DMS114 treated with DMSO at 0.1 percent for 48 hours (cell line): Measurements from ENCODE around the gene GNRH2.
"Not testable (repeated sequence)": the region's sequence is repeated elsewhere in the genome, so short reads cannot be mapped to it uniquely, and the experiment has no call there.

Experiments used
- DNase-seq: peaks from one replicate; lab custom pipeline; 2025; ENCODE audit not compliant: unreplicated experiment; lab: John Stamatoyannopoulos, UW

The GNRH2 gene

DNA sequence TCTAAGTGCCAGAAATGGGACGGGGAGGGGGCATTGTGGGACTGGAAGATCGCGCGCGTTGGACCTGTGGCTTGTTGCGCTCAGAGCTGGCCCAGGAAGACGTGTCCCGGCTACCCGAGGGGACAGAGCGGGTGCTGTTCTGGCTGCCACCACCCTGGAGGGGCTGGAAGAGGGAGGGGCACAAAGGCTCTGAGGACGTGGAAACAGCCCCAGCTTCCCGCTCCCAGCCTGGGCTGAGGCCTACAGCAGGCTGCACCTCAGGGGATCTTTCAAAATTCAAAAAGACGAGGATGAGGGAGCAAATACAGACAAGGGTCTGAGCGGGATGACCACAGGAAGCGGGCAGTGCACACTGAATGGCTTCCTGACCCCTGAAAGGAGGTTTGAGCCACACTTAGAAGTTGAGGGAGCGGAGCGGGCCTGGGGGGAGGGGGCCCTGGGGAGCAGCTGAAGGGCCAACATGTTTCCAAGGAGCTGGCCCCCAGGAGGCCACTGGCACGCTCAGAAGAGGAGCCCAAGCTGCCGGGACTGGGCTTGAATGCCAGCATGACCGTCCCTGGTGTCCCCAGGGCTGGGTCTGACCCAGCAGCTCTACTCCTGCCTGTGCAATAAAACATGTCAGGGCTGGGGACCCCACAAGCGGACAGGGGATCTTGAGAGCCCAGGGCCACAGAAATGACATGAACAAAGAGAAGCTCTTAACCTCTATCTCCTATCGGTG, 29.3 kb downstream of the GNRH2 start:
- DNase-seq = no peak

DNA sequence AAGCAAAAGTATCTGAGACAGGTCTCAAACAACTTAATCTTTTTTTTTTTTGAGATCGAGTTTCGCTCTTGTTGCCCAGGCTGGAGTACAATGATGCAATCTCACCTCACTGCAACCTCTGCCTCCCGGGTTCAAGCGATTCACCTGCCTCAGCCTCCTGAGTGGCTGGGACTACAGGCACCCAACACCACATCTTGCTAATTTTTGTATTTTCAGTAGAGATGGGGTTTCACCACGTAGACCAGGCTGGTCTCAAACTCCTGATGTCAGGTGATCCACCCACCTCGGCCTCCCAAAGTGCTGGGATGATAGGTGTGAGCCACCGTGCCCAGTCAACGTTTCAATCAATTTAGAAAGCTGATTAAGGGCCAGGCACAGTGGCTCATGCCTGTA, 29.8 kb downstream of the GNRH2 start:
- not testable (repeated sequence) for DNase-seq

DNA sequence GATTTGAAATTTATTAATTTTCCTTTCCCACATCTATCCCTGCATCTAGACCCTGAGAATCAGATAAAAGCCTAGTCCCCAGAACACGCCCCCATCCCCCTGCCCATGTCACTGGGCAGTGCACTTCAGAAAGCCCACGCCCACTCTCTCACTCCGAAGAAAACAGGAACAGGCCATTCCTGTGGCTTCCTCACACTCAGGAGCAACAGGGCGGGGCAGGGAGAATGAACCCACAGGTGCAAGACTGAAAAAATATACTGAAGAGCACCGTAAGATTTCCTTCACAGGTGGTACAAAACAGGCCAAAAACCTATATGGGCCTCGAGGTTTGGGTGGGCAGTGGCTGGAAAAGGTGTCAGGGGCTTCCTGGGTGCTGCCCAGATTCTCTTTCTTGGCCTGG, 31.4 kb downstream of the GNRH2 start:
- no peak for DNase-seq

DNA sequence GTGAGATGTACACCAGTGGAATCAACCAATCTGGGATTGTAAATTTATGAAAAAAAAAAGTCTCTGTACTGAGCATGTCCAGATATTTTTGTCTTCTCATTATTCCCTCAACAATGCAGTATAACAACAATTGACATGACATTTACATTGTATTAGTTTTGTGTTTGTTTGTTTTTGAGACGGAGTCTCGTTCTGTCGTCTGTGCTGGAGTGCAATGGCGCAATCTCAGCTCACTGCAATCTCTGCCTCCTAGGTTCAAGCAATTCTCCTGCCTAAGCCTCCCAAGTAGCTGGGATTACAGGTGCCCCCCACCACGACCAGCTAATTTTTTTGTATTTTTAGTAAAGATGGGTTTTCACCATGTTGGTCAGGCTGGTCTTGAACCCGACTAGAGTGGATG, 31.9 kb downstream of the GNRH2 start:
- DNase-seq = not testable (repeated sequence)

DNA sequence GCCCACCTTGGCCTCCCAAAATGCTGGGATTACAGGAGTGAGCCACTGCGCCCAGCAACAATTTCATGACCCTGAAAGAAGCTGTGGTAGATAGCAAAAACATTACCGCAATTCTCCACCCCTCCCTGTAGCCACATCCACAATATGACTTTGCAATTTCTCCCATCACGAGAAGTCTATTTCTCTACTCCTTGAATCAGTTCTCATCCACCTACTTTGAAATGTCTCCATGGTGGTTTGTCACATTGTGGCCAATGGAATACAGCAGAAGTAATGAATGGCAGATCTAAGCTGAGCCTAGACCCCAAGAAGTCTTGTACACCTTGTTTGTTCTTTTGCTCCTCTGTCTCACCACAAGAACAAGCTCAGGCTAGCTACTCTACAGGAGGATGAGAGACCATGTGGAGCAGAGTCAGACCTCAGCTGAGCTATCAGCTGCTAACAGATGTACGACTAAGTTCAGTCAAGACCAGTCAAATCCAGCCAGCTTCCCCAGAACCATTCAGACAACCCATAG, 34.3 kb downstream of the GNRH2 start:
- DNase-seq = no peak

DNA sequence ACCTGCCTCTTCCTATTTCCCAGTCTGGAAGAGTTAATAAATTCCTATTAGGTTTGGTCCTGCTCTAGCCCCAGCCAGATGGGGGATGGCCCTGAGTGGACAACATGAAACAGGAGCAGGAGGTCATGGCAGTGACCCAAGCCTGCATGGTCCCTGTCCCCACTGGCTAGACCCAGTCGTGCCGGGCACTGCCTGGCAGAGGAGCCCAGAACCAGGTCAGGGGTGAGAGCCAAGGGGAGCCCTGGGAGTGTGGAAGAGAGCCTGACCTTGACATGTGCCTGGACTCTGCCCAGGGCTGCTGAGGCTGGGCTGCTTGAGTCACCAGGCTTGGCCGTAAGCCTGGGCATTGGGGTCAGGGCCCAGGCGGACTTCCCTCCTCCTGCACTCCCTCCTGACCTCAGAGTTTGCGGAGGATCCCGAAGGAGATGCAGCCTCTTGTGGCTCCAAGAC, 37.5 kb downstream of the GNRH2 start:
- no peak for DNase-seq

DNA sequence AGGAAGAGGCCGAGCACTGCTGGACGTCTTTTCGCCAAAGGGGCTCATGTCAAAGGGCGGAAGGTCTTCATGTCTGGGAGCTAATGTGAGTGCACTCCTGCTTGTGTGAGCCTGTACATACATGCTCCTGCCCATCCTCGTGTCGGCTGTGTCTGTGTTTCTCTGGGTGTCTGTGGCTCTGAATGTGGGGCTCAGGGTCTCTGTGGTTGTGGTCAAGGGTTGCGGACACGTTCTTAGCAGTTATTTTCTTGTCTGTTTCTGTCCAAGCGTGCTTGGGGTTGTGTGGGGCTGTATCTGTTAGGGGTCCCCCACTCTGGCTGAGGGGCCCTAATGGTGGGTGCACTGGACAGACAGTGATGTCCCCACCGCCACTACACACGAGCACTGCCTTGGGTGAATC, 38.2 kb downstream of the GNRH2 start:
- no peak for DNase-seq

DNA sequence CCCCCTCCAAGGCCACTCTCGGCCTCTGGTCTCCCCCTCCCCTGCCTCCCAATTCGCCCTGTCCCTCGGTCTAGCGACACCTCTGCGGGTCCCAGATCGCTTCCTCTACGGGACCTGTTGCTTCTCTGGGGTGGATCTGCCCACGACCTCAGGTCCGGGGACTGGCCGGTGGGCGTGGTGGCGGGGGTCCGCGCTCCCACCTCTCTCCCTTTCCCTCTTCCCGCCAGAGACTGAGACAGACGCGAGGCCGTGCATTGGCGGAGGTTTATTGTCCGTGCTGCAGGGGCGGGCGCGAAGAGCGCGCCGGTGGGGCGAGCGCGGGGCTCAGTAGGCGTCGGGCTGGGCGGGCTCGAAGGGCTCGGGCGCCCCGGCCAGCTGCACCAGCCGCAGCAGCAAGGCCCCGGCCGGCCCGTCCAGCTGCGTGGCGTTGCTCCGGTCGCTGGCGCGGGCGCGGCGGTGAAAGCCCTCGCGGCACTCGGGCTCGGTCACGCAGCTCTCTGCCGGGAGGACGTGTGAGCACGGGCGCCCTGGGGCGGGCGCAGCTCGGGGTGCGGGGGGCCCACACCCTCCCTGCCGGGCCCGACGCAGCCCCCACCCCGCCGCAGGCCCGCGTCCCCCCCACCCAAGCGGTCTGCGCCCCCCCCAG, 39.0 kb downstream of the GNRH2 start:
- no peak for DNase-seq

DNA sequence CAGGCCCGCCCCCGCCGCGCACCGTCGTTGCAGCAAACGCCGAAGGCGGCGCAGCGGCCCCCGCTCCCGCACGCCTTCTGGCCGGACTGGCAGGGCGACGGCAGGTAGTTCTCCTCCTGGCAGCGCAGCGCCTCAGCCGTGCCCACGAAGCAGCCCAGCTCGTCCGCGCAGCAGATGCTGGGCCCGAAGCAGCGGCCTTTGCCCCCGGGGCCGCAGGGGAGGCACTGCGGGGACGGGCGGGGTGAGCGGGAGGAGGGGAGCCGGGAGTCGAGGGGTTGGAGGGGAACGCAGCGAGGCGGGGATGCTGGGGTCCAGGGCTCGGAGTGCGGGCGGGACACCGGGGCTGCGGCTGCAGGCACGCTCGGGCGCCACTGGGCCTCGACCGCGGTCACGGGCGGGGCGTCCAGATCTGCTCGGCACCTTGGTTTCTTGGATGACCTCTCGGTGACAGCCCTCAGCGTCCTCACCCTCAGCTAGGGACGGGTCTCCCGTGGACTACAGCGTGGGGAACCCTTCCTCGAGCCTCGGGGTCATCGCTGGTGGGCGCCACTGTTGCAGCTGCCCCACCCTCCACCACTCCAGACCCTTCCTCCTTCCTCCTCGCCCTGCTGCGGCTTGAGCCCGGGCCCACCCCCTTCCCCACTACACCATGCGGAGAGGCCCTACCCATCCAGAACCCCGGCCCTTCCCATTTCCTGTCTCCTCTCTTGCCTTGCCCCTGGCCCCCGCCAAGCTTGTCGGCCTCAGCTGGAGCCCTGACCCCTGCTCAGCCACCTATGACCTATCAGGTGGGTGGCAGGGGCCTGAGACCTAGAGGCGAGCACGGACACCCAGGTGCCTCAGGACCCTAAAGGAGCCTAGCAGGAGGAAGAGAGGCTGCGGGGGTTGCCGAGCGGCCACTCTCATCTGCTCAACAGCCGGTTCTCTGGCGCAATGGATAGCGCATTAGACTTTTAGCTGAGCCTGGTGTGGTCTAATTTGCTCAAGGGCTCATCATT, 39.8 kb downstream of the GNRH2 start:
- DNase-seq = no peak

DNA sequence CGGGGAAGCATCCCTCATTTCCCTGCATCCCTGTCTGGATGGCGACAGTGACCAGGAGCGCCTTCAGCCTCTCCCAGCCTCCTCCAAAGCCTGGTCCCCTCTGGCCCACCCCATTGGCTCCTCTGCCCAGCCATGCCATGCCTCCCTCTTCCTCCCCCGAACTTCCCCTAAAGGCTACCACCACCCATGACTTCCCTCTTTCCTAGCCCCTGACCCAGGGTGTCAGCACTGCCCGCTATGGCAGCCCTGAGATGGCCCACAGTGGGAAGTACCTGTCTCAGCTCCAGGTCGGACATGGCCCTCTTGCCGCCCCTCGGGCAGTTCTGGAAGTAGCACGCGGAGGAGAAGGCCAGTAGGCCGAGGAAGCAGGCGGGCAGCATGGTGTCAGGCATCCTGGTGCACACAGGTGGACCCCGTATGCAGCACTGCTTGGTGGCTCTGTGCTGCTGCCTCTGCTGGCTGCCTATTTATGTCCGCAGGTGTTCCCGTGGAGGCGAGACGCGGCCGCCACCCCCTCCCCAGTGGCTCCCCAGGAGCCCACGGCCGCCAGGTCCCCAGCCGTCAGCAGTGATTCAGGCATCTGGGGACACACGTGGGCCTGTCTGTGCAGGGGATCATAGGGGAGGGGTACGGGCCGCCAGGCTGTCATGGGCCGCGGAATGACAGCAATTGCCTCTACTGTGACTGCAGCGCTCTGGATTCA, 41.0 kb downstream of the GNRH2 start, which contains the start of gene AVP:
TSS of gene AVP (minus strand) at position 442 of the 703 bp plus-strand sequence. CDS start at position 392, 50 bp downstream.
- DNase-seq = no peak

DNA sequence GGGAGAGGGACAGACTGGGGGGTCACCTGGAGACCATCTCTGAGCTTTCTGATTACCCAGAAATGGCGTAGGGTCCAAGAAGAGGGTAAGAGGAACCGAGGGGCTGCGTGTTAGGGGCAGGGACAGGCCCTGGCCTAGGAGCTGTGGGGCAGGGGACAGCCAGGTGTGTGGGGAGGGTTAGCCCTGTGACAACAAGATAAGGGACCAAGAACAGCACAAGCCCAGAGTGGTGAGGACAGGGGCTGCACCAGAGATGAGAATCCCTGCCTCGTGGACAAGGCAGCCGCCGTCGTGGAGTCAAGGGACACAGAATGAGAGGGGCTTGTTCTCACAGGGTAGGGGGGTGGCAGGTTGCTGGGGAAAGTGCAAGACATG, 41.6 kb downstream of the GNRH2 start:
- no peak for DNase-seq

DNA sequence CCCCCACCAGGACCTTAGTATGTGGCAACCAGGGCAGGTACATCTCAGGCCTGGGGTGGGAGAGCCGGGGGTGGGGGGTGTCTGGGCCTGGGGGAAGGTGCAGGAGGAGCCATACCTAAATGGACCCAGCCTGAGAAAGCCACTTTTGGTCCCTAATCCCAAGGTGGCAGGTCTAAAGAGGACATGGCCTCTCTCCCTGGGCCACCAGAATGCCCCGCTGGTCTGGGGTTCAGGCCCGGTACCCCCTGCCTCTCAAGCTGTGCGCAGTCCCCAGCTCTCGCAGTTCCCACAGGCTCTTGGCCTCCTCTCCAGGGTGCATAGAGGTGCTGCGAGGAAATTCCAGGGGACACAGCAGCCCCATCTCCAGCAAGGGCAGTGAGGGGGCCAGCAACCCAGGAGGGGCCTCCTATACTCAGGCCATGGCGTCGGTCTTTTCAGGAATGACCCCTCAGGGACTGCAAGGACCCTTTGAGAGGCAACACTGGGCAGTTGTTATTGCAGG, 42.2 kb downstream of the GNRH2 start:
- no peak for DNase-seq

DNA sequence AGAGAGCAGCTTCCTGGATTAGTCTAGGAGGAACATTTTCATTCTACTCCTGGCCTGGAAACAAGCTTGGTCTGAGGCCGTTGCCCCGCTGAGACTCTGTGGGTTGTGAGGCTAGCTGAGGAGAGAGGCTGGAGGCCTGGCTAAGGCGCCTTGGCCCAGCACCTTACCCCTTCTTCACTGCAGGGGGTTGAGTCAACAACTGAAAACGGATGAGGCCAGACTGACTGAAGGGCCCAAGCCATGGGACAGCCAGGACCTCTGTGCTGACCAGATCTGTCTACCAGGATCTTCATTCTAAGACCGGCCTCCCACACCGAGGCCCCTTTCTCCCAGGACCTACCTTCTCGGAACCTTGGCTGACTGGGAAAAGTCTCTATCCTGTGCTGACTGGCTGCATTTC, 44.6 kb downstream of the GNRH2 start:
- DNase-seq = no peak

DNA sequence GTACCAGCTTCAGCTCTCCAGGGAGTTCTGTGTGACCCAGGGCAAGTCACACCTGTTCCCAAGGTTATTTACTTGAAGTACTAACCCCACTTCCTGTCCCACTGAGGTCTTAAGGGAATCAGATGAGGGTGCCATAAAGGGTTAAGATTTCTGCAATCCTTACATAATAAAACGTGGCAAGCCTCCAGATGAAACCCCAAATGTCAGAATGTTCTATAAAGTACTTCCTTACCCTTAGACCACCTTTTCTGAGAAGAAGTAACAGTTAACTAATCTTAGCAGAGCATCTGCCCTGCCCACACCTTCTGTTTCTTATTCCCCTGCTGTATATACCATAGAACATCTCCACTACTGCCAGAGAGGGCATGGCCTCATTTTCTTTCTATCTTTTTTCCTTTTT, 47.1 kb downstream of the GNRH2 start:
- no peak for DNase-seq

DNA sequence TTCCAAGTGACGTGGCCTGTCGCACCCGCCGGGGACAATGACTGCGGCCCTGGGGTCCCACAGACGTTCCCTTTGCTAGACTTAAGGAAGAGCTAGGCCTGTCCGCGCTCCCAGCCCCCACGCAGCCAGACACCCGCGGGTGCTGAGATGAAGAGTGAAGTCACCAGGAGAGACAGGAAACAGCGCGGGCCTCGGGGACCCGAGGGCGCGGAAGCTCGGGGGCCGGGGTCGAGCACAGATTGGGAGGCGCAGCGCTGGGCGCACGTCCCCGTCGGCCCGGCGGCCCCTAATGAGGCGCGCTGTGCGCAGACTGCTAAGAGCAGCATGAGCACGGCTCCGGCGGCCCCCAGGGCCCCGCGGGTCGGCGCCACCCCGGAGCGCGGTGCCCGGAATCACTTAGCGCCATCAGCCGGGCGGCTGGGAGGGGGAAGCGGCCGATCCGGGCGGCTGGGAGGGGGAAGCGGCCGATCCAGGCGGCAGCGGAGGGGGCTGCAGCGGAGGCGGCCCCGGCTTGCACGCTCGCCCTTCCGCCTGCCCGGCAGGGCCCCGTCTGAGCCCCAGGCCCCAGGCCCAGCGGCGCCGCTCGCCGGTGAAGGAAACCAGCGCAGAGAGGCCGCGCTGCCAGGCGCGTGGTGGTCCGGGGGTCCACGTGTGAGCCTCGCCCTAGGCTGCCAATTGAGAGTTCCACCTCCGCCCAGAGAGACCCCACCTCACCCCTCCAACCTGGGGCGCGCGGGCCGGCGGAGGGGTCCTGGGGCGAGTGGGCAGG, 49.4 kb downstream of the GNRH2 start:
- DNase-seq = no peak

DNA sequence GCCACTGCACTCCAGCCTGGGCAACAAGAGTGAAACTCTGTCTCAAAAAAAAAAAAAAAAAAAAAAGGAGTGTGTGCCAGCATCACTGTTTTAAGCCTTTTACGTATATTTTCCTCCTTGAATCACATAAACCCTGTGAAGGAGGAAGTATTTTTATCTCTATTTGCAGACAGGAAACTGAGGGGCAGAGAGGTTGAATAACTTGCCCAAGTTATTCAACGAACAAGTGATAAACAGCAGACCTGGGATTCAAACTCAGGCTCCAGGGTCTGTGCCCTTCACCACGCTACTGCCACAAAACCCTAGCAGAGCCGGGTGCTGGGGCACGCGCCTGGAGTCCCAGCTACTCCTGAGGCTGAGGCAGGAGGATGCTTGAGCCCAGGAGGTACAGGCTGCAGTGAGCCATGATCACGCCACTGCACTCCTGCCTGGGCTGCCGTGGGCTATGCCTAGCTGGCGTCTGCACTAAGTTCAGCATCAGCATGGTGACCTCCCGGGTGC, 50.5 kb downstream of the GNRH2 start:
- no peak for DNase-seq

DNA sequence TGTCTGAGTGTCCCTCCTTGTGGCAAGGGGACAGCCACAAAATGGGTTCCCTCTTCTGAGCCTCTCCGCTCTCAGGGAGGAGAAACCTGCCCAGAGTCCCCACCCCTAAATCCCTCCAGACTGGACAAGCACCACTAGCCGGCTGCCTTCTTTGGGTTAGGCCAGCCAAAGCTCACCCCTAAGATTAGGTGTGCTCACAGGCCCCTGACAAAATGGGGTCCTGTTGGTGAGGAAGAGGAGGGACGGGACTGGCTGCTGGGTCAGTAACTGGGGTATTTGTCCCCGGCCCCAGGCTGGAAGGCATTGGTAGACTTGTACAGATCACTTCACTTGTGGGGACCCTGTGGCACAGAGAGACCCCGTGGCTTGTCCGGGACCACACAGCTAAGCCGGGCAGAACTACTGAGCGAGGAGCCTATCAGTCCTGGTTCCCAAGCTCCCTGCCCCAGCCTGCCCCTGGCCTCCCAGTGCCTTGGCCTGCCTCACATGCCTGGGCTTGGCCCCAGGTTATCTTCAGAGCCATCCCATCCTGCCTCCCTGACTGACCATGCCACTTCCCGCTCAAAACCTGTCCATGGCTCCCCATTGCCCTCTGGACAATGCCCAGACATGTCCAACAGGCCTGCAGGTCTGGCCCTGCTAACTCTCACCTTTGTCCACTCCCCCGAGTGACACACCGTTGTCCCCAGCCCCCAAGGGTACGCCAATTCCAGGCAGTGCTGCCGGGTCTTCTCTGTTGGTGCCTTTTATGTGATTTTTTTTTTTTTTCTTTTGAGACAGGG, 51.6 kb downstream of the GNRH2 start:
- no peak for DNase-seq
